Erythroblast (primary cell): ENCODE results near the gene ZNF550.
"Not testable (repeated sequence)": the region's sequence is repeated elsewhere in the genome, so short reads cannot be mapped to it uniquely, and the experiment has no call there.

ENCODE experiments used
- GATA1 ChIP-seq: IDR thresholded peaks from 2 replicates; pipeline ENCODE4 v1.6.1; 2011; ENCODE audit warnings: low read depth, mild to moderate bottlenecking, control low read depth, low read length, moderate library complexity
- POLR2A ChIP-seq: IDR thresholded peaks from 2 replicates; pipeline ENCODE4 v1.6.1; 2011; ENCODE audit warnings: mild to moderate bottlenecking, low read length

DNA sequence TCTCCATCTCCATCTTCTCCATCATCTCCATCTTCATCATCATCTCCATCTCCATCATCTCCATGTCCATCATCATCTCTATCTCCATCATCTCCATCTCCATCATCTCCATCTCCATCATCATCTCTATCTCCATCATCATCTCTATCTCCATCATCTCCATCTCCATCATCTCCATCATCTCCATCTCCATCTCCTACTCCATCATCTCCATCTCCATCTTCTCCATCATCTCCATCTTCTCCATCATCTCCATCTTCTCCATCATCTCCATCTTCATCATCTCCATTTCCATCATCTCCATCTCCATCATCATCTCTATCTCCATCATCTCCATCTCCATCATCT, 60.4 kb downstream of the ZNF550 start:
- TF ChIP-seq POLR2A, GATA1: not testable (repeated sequence)
